Smooth muscle cell of trachea (primary cell): ENCODE data around the gene AKAP8. TPM values are rescaled to one million over a fixed set of nuclear protein-coding genes. Genes with fewer than 3 reads are reported as not detected.

Source experiments
- total RNA-seq: library from RNA; depleted of rRNA; stranded (reverse); fragments of >200 nt; gene quantifications from 2 replicates; pipeline ENCODE4 v1.2.1, GENCODE V29; 2014

The AKAP8 gene
- total RNA-seq = 17.0 and 17.7 TPM in 2 replicates

GRCh38 chr19:15379083-15379998, at the start of gene AKAP8:
Gene AKAP8, minus strand, starts transcription at chr19:15379787. Its CDS starts 56 bp downstream, at chr19:15379731.

GRCh38 chr19:15418579-15419412, 39.2 kb upstream of the AKAP8 start, which contains the start of gene AKAP8L:
Gene AKAP8L, minus strand, starts transcription at chr19:15418988. Its CDS starts 65 bp downstream, at chr19:15418923.

DNA sequence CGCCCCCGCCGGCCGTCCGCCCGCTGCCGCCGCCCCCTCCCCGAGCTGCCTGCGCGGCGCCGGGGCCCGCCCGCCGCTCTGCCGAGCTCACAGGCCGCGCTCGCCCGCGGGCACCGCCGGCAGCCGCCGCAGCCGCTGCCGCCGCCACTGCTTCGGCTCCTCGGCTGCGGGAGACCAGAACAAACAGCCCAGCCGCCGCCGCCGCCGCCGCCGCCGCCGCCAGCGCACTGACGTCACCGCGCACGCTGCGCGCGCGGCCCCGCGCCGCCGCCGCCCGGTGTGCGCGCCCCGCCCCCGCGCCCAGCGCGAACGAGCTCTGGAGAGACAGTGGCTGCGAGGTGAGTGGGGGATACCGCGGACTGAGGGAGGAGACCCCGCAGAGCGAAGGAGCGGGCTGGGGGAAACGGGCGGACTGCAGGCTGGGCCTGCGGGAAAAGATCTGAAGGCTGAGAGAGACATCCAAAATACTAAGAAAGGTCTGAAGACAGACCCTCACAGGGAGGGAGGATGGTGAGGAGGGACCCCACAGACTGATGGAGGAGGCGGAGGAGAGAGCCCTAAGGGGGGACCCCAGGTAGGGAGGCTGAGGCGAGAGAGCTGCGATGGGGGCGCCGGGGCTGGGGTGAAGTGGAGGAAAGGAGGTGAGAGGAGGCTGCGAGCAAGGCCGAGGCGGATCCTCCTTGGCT, 47.1 kb downstream of the AKAP8 start, which contains the start of gene BRD4:
BRD4 (minus strand) TSS at position 229 of the 686 bp plus-strand sequence. CDS start 59,440 bp downstream, outside the sequence.

Other genes starting within 250 kb of the AKAP8 start
- 13.8 and 51.1 TPM in 2 replicates for gene NOTCH3, start 178.8 kb downstream of the AKAP8 start, total RNA-seq
- gene EPHX3, start 147.3 kb downstream of the AKAP8 start, total RNA-seq = 0.15 and 0.50 TPM in 2 replicates
- 18.0 and 19.4 TPM in 2 replicates for gene BRD4, start 47.2 kb downstream of the AKAP8 start, total RNA-seq
- gene AKAP8L, start 39.2 kb upstream of the AKAP8 start, total RNA-seq = 60.5 and 66.3 TPM in 2 replicates
- gene WIZ, start 70.2 kb upstream of the AKAP8 start, total RNA-seq = 15.3 and 22.3 TPM in 2 replicates
- gene RASAL3, start 84.8 kb upstream of the AKAP8 start, total RNA-seq = 0.15 TPM in 1 of 2 replicates, not detected in the other
- gene PGLYRP2, start 99.7 kb upstream of the AKAP8 start, total RNA-seq = not detected in 2 replicates
- gene CYP4F22, start 128.7 kb upstream of the AKAP8 start, total RNA-seq = not detected in 2 replicates
- not detected in 2 replicates for gene CYP4F8, start 235.4 kb upstream of the AKAP8 start, total RNA-seq